ENCODE measurements around the gene PDSS2.
"Not testable (repeated sequence)": the region's sequence is repeated elsewhere in the genome, so short reads cannot be mapped to it uniquely, and the experiment has no call there.

- TF ChIP-seq CTCF (IDR thresholded peaks at IDR 0.05); POLR2A (IDR thresholded peaks at IDR 0.05); POLR2AphosphoS5 (IDR thresholded peaks at IDR 0.05; ENCODE audit: insufficient read depth in 1 of 2, low read depth in 1 of 2): not testable (repeated sequence)
Measured at GRCh38 chr6:107289258-107289657, 170.1 kb downstream of the PDSS2 start.
